Measurements from ENCODE around the gene TFAP2E. TPM values are rescaled to one million over a fixed set of nuclear protein-coding genes. Genes with fewer than 3 reads are reported as not detected.

The TFAP2E gene
- polyA plus RNA-seq, 4 donors: 0.61 to 2.4 (median 1.1) TPM

GRCh38 chr1:35556484-35557117, 16.5 kb upstream of the TFAP2E start:
- DNase-seq (ENCODE audit: low read depth in 4 of 4, low spot score in 3 of 4): no peak

GRCh38 chr1:35557118-35557610, 15.9 kb upstream of the TFAP2E start, which contains the start of gene KIAA0319L:
TSS of gene KIAA0319L (minus strand) at chr1:35557403. CDS start at chr1:35554491, 2,912 bp downstream.
- DNase-seq (ENCODE audit: low read depth in 4 of 4, low spot score in 3 of 4): peak in 1 of 4 donors; percentile 78

GRCh38 chr1:35557611-35558373, 15.3 kb upstream of the TFAP2E start, which contains the start of gene NCDN:
TSS of gene NCDN (plus strand) at chr1:35557799. CDS start at chr1:35558191, 392 bp downstream.
- peak; percentile 92 to 96 (median 94) for DNase-seq (ENCODE audit: low read depth in 4 of 4, low spot score in 3 of 4)

GRCh38 chr1:35558374-35559316, 14.5 kb upstream of the TFAP2E start:
- no peak for DNase-seq (ENCODE audit: low read depth in 4 of 4, low spot score in 3 of 4)

GRCh38 chr1:35559317-35559944, 13.7 kb upstream of the TFAP2E start:
- no peak for DNase-seq (ENCODE audit: low read depth in 4 of 4, low spot score in 3 of 4)

- no peak for DNase-seq (ENCODE audit: low read depth in 4 of 4, low spot score in 3 of 4)
Measured at GRCh38 chr1:35560256-35561225, 12.6 kb upstream of the TFAP2E start.

- DNase-seq (ENCODE audit: low read depth in 4 of 4, low spot score in 3 of 4): no peak
Measured at GRCh38 chr1:35561297-35561971, 11.7 kb upstream of the TFAP2E start.

- DNase-seq (ENCODE audit: low read depth in 4 of 4, low spot score in 3 of 4): no peak
Measured at GRCh38 chr1:35561972-35562680, 11.0 kb upstream of the TFAP2E start.

GRCh38 chr1:35563166-35563565, 9.9 kb upstream of the TFAP2E start:
- no peak for DNase-seq (ENCODE audit: low read depth in 4 of 4, low spot score in 3 of 4)

GRCh38 chr1:35564037-35564883, 8.9 kb upstream of the TFAP2E start:
- no peak for DNase-seq (ENCODE audit: low read depth in 4 of 4, low spot score in 3 of 4)

- no peak for DNase-seq (ENCODE audit: low read depth in 4 of 4, low spot score in 3 of 4)
Measured at GRCh38 chr1:35564884-35565741, 8.0 kb upstream of the TFAP2E start.

GRCh38 chr1:35565742-35566133, 7.4 kb upstream of the TFAP2E start:
- no peak for DNase-seq (ENCODE audit: low read depth in 4 of 4, low spot score in 3 of 4)

GRCh38 chr1:35567947-35568558, 5.1 kb upstream of the TFAP2E start:
- DNase-seq (ENCODE audit: low read depth in 4 of 4, low spot score in 3 of 4): no peak

GRCh38 chr1:35568975-35569395, 4.1 kb upstream of the TFAP2E start:
- DNase-seq (ENCODE audit: low read depth in 4 of 4, low spot score in 3 of 4): no peak

GRCh38 chr1:35569936-35570335, 3.2 kb upstream of the TFAP2E start:
- DNase-seq (ENCODE audit: low read depth in 4 of 4, low spot score in 3 of 4): no peak
